Vagina (tissue), 2 donors: ENCODE data around the gene STX7. TPM values are rescaled to one million over a fixed set of nuclear protein-coding genes. Genes with fewer than 3 reads are reported as not detected.

Experiments used
- DNase-seq, 2 donors: peaks; one replicate each; pipeline ENCODE4 v3.0.0-alpha.2; 2017; ENCODE audit errors: extremely low spot score in 2 of 2
- H3K27ac ChIP-seq: fragments of 200-600 bp; sonication (generic); one replicate; pipeline ENCODE4 v1.5.1; 2019
- H3K27me3 ChIP-seq: fragments of 200-600 bp; sonication (generic); one replicate; pipeline ENCODE4 v1.5.1; 2019
- H3K36me3 ChIP-seq, 2 donors: fragments of 200-600 bp; sonication (generic); one replicate each; pipeline ENCODE4 v1.5.1; 2017 to 2019
- H3K4me1 ChIP-seq: fragments of 200-600 bp; sonication (generic); one replicate; pipeline ENCODE4 v1.5.1; 2019
- H3K4me3 ChIP-seq, 2 donors: fragments of 200-600 bp; sonication (generic); 1 replicate in 1 of 2; 2 replicates in 1 of 2; pipeline ENCODE4 v1.5.1; 2016 to 2019
- H3K9me3 ChIP-seq: fragments of 200-600 bp; sonication (generic); one replicate; pipeline ENCODE4 v1.5.1; 2019
- POLR2A ChIP-seq, 2 donors: fragments of 450-650 bp; IDR thresholded peaks; one replicate each; pipeline ENCODE4 v1.6.1; 2017; ENCODE audit warnings: antibody characterized with exemption in 2 of 2, mild to moderate bottlenecking in 2 of 2, moderate library complexity in 2 of 2
- POLR2AphosphoS5 ChIP-seq, 2 donors: sonication (generic); formaldehyde crosslinking; IDR thresholded peaks; one replicate each; pipeline ENCODE4 v1.9.0; 2017; ENCODE audit warnings: antibody characterized with exemption in 2 of 2, mild to moderate bottlenecking in 2 of 2, low read depth in 1 of 2; ENCODE audit not compliant: insufficient read depth in 1 of 2
- intact Hi-C: fragments of 100-400 bp; cut with DNase I; formaldehyde crosslinking; loops from one replicate; pipeline ENCODE4 v1.15.1; 2023
- total RNA-seq: library from RNA; depleted of rRNA; stranded (reverse); fragments of >200 nt; gene quantifications from one replicate; pipeline ENCODE4 v1.2.3, GENCODE V29; 2016
- TF ChIP-seq, protein P1 (sequence below), 3 experiments: fragments of 450-650 bp in 2 of 3; fragments of 200-600 bp in 1 of 3; sonication (generic) in 1 of 3; IDR thresholded peaks; one replicate each; pipeline ENCODE4 v1.5.1; 2017 to 2019; ENCODE audit warnings: antibody characterized with exemption in 3 of 3, mild to moderate bottlenecking in 2 of 3, moderate library complexity in 2 of 3

Gene STX7
- total RNA-seq, 1 donor from 2014 or later, result 26.8 TPM

DNA sequence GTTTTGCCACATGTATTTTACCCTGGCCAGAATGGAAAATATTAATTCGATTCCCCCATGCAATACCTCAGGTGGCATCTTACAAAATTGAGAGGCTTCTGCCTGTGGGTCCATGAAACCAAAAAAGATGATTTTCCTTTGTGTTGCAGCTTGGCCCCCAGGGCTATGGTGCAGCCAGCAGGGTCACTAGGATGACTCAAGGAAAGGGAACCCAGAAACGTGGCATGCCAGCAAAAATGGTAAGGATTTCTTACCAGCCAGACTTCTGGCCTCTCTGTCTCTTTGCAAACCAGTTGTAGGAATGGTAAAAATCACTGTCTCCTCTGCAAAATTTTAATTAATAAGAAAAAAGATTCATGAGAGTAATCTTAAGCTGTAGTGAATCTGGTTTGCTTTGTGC lies 13.5 kb upstream of the STX7 start:
- Histone ChIP-seq H3K4me1 (no peaks in the 10 kb centered on the region), H3K27ac (no peak overlapping the region), H3K27me3 (no peaks in the 10 kb centered on the region), H3K36me3 (no peaks in the 10 kb centered on the region), H3K4me3 (no peak overlapping the region), H3K9me3 (no peaks in the 10 kb centered on the region)
- DNase-seq, result no peak
- no peak for TF ChIP-seq POLR2AphosphoS5 (IDR thresholded peaks at IDR 0.05; ENCODE audit: insufficient read depth in 1 of 2, low read depth in 1 of 2)
- TF ChIP-seq, protein P1, sequence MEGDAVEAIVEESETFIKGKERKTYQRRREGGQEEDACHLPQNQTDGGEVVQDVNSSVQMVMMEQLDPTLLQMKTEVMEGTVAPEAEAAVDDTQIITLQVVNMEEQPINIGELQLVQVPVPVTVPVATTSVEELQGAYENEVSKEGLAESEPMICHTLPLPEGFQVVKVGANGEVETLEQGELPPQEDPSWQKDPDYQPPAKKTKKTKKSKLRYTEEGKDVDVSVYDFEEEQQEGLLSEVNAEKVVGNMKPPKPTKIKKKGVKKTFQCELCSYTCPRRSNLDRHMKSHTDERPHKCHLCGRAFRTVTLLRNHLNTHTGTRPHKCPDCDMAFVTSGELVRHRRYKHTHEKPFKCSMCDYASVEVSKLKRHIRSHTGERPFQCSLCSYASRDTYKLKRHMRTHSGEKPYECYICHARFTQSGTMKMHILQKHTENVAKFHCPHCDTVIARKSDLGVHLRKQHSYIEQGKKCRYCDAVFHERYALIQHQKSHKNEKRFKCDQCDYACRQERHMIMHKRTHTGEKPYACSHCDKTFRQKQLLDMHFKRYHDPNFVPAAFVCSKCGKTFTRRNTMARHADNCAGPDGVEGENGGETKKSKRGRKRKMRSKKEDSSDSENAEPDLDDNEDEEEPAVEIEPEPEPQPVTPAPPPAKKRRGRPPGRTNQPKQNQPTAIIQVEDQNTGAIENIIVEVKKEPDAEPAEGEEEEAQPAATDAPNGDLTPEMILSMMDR (IDR thresholded peaks at IDR 0.05), result no peak
- TF ChIP-seq POLR2A (IDR thresholded peaks at IDR 0.05), result no peak
- intact Hi-C loops, result no loop called here

DNA sequence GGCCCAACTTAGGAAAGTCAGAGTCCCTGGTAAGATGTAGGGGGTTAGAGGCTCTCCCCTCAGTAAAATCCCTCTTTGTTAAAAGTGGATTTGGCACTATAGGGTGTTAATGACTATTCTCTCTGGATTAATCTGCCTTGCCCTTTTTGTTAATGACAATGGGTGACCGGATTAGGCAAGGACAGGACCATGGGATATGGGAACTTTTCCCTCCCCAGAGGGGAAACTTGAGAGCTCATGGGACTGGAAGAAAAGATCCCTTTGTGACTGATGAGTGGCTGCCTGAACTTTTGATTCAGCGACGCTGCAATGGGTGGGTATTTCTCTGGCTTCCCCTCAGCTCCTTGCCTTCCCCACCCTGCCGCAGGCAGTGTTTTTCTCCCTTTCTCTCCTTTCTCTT lies 12.9 kb upstream of the STX7 start:
- no peak for DNase-seq
- no peaks in the 10 kb centered on the region for H3K27me3 ChIP-seq
- no peak for TF ChIP-seq POLR2A (IDR thresholded peaks at IDR 0.05)
- TF ChIP-seq, protein P1 (IDR thresholded peaks at IDR 0.05), result no peak
- TF ChIP-seq POLR2AphosphoS5 (IDR thresholded peaks at IDR 0.05; ENCODE audit: insufficient read depth in 1 of 2, low read depth in 1 of 2), result no peak
- no peak overlapping the region for H3K27ac ChIP-seq
- H3K4me1 ChIP-seq, result no peaks in the 10 kb centered on the region
- H3K36me3 ChIP-seq, result no peaks in the 10 kb centered on the region
- no peaks in the 10 kb centered on the region for H3K9me3 ChIP-seq
- intact Hi-C loops, result no loop called here
- no peak overlapping the region for H3K4me3 ChIP-seq

DNA sequence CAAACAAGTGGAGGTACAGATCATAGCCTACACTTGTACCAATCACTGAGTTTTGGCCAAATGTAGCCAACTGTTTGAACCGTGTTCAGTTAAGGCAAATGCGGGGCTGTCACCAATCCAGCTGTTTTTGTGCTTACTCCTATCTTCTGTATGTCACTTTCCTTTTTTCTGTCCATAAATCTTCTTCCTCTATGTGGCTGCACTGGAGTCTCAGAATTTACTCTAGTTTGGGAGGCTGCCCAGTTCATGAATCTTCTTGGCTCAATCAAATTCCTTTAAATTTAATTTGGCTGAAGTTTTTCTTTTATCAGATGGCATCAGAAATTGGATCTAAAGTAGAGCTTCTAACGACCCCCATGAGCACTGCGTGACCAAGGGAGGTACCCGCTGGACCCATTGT lies 11.7 kb upstream of the STX7 start:
- TF ChIP-seq, protein P1 (IDR thresholded peaks at IDR 0.05), result no peak
- TF ChIP-seq POLR2A (IDR thresholded peaks at IDR 0.05) (no peak), POLR2AphosphoS5 (IDR thresholded peaks at IDR 0.05; ENCODE audit: insufficient read depth in 1 of 2, low read depth in 1 of 2) (no peak)
- H3K4me3 ChIP-seq, result no peak overlapping the region
- no peaks in the 10 kb centered on the region for H3K9me3 ChIP-seq
- intact Hi-C loops, result no loop called here
- no peak for DNase-seq
- no peaks in the 10 kb centered on the region for H3K4me1 ChIP-seq
- no peaks in the 10 kb centered on the region for H3K27me3 ChIP-seq
- no peaks in the 10 kb centered on the region for H3K36me3 ChIP-seq
- no peak overlapping the region for H3K27ac ChIP-seq

DNA sequence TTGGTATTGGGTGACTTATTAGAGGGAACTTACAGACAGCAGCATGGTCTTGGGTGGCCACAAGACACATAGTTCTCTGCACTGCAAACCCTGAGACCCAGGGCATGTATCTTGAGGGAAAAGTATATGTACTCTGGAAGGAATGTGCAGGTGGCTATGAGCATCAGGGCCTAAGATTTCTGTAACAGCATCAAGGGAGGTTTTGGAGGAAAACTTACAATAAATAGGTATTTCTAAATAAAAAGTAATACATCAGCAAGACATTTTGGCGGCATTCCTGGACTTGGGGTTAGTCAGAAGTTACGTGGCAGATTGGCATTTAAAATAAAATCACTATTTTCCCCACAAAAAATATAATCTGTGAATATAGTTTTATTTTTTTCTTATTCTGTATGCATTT lies 8.0 kb upstream of the STX7 start:
- H3K36me3 ChIP-seq, result no peaks in the 10 kb centered on the region
- no peak overlapping the region for H3K4me3 ChIP-seq
- TF ChIP-seq, protein P1 (IDR thresholded peaks at IDR 0.05), result no peak
- TF ChIP-seq POLR2AphosphoS5 (IDR thresholded peaks at IDR 0.05; ENCODE audit: insufficient read depth in 1 of 2, low read depth in 1 of 2) (no peak), POLR2A (IDR thresholded peaks at IDR 0.05) (no peak)
- no peaks in the 10 kb centered on the region for H3K9me3 ChIP-seq
- H3K27me3 ChIP-seq, result no peaks in the 10 kb centered on the region
- no peaks in the 10 kb centered on the region for H3K4me1 ChIP-seq
- DNase-seq, result no peak
- intact Hi-C loops, result no loop called here
- H3K27ac ChIP-seq, result no peak overlapping the region

DNA sequence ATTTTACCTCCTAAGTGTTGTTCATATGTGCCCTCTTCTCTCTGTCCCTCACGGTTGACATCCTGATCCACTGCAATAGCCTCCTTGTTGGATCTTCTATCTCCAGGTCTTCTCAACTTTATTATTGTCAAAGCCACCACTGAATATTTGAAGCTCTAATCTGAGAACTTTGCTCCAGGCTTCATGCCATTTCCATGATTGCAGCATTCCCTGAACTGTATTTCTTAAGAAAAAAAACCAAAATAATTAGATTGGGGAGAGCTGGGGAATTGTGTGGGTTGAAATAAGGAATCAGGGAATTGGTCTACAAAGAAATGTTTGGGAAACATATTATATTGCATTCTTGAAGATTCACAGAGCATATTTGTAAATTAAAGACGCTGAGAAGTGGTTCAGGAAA lies 2.5 kb upstream of the STX7 start:
- Histone ChIP-seq H3K9me3 (no peaks in the 10 kb centered on the region), H3K4me3 (no peak overlapping the region), H3K4me1 (peaks cover 26% of the 10 kb centered on the region), H3K36me3 (no peaks in the 10 kb centered on the region), H3K27ac (no peak overlapping the region), H3K27me3 (no peaks in the 10 kb centered on the region)
- TF ChIP-seq POLR2AphosphoS5 (IDR thresholded peaks at IDR 0.05; ENCODE audit: insufficient read depth in 1 of 2, low read depth in 1 of 2) (no peak), POLR2A (IDR thresholded peaks at IDR 0.05) (no peak)
- TF ChIP-seq, protein P1 (IDR thresholded peaks at IDR 0.05), result no peak
- intact Hi-C loops, result no loop called here
- DNase-seq, result no peak
